Duodenal mucosa (tissue), 2 donors: ENCODE data around the gene SLC38A11.

Source experiments
- H3K27ac ChIP-seq: one replicate; pipeline ENCODE4 v1.7.0; 2013; ENCODE audit warnings: low read depth, low read length
- H3K27me3 ChIP-seq, 2 donors: one replicate each; pipeline ENCODE4 v1.7.0; 2013; ENCODE audit warnings: low read length in 2 of 2, control low read depth in 1 of 2; ENCODE audit not compliant: insufficient read depth in 2 of 2, control insufficient read depth in 1 of 2
- H3K36me3 ChIP-seq, 2 donors: one replicate each; pipeline ENCODE4 v1.7.0; 2013; ENCODE audit warnings: low read length in 2 of 2, control low read depth in 1 of 2; ENCODE audit not compliant: insufficient read depth in 2 of 2, control insufficient read depth in 1 of 2
- H3K4me1 ChIP-seq, 2 donors: one replicate each; pipeline ENCODE4 v1.7.0; 2013; ENCODE audit warnings: low read length in 2 of 2, control low read depth in 1 of 2; ENCODE audit not compliant: insufficient read depth in 2 of 2, control insufficient read depth in 1 of 2
- H3K4me3 ChIP-seq, 2 donors: one replicate each; pipeline ENCODE4 v1.7.0; 2013; ENCODE audit warnings: low read length in 2 of 2, low read depth in 1 of 2
- H3K9ac ChIP-seq, 2 donors: one replicate each; pipeline ENCODE4 v1.7.0; 2013; ENCODE audit warnings: low read length in 2 of 2, low read depth in 1 of 2
- H3K9me3 ChIP-seq, 2 donors: one replicate each; pipeline ENCODE4 v1.7.0; 2013; ENCODE audit warnings: low read length in 2 of 2, control low read depth in 1 of 2; ENCODE audit not compliant: control insufficient read depth in 1 of 2

The SLC38A11 gene

GRCh38 chr2:164903204-164903603 is 52.1 kb downstream of the SLC38A11 start:
- H3K4me3 ChIP-seq: no peak overlapping the region
- no peaks in the 10 kb centered on the region for H3K36me3 ChIP-seq

DNA sequence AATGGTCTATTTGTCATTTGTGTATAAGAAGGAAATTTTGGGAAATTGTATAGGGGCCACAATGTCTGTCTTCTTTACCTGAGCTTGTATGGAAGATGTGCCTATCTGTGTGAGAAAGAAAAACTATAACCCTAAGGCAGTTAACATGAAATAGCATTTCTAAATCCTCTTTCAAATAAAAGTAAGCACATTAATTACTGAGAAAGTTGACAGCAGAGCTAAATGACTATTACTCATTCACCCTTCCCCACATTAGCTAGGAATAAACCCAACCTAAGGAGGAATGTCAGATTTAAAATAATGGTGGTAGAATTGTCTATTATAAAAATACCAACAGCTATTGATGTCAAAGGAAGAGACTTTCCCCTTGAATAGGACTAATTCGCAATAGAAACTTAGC is 56.2 kb downstream of the SLC38A11 start:
- Histone ChIP-seq H3K27me3 (no peaks in the 10 kb centered on the region), H3K4me3 (no peak overlapping the region), H3K9me3 (no peaks in the 10 kb centered on the region), H3K36me3 (no peaks in the 10 kb centered on the region), H3K9ac (no peak overlapping the region), H3K27ac (no peak overlapping the region), H3K4me1 (peaks cover 0 to 6% of the 10 kb centered on the region in 2 donors)

More at GRCh38 chr2:164903204-164903603, 52.1 kb downstream of the SLC38A11 start:
- Histone ChIP-seq H3K9me3 (no peaks in the 10 kb centered on the region), H3K27ac (no peak overlapping the region), H3K27me3 (no peaks in the 10 kb centered on the region), H3K9ac (no peak overlapping the region), H3K4me1 (no peaks in the 10 kb centered on the region)

DNA sequence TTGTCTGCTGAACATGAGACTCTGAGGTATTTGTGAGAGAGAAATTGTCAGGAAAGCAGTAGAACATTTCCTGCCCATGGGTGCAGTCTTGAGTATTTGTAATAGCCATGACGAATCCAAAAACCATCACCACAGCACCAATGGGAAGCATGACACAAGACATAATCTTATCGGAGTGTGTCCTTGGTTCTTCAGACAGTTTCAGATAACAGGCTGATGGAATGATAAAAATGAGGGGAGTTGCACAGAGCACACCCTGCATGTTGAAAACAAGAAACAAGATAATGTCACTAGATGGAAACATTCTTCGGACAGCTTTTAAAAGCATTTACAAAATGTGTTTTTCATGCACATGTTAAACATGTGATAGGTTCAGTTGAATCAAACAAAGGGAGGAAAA is 56.9 kb downstream of the SLC38A11 start:
- H3K9me3 ChIP-seq: no peaks in the 10 kb centered on the region
- H3K27me3 ChIP-seq: no peaks in the 10 kb centered on the region
- H3K27ac ChIP-seq: no peak overlapping the region
- H3K4me1 ChIP-seq: peaks cover 0 to 6% of the 10 kb centered on the region in 2 donors
- no peaks in the 10 kb centered on the region for H3K36me3 ChIP-seq
- no peak overlapping the region for H3K9ac ChIP-seq
- H3K4me3 ChIP-seq: no peak overlapping the region

DNA sequence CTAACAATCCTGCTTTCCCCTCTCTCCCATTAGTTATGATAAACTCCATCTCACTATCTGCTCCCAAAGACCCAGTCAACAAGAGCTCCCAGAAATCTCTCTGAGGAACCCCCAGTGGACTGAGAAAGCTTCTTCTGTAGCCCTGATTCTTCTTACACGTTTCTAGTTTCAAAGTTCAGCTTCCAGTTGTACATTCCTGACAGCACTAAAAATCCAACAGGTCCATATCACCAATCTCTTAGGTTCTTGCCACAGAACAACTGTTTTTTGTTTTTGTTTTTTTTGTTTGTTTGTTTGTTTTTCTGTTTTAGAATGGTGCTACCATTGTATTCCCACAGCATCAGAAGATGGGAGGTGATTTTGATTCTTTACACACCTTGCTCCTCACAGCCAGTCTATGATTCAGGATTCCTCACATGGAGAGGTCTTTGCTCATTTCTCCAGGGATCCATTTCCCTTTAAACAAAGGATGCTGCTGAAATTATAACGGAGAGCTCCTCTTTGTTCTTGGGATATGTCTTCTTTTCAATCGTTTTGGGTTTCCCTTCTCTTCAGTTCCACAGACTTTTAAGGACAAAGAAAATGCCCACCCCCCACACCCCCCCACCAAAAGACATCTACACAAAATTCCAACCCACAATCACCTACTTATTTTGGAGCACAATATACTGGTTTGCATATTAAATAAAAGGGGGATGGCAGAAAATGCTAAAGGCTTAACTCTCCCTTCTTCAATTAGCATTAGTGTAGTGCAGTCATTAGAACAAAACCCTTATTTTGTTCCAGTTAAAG is 57.7 kb downstream of the SLC38A11 start:
- H3K36me3 ChIP-seq: no peaks in the 10 kb centered on the region
- no peaks in the 10 kb centered on the region for H3K27me3 ChIP-seq
- no peak overlapping the region for H3K4me3 ChIP-seq
- no peaks in the 10 kb centered on the region for H3K9me3 ChIP-seq
- H3K4me1 ChIP-seq: peaks cover 0 to 6% of the 10 kb centered on the region in 2 donors
- H3K27ac ChIP-seq: no peak overlapping the region
- no peak overlapping the region for H3K9ac ChIP-seq

GRCh38 chr2:164896634-164897355 is 58.5 kb downstream of the SLC38A11 start:
- Histone ChIP-seq H3K9me3 (no peaks in the 10 kb centered on the region), H3K36me3 (no peaks in the 10 kb centered on the region), H3K27ac (no peak overlapping the region)

GRCh38 chr2:164896226-164896625 is 59.1 kb downstream of the SLC38A11 start:
- Histone ChIP-seq H3K27me3 (no peaks in the 10 kb centered on the region), H3K36me3 (no peaks in the 10 kb centered on the region), H3K4me1 (peaks cover 0 to 6% of the 10 kb centered on the region in 2 donors), H3K9me3 (no peaks in the 10 kb centered on the region), H3K27ac (no peak overlapping the region), H3K4me3 (no peak overlapping the region), H3K9ac (no peak overlapping the region)

More at GRCh38 chr2:164896634-164897355, 58.5 kb downstream of the SLC38A11 start:
- H3K4me1 ChIP-seq: peaks cover 0 to 6% of the 10 kb centered on the region in 2 donors
- no peaks in the 10 kb centered on the region for H3K27me3 ChIP-seq
- H3K9ac ChIP-seq: no peak overlapping the region
- H3K4me3 ChIP-seq: no peak overlapping the region

DNA sequence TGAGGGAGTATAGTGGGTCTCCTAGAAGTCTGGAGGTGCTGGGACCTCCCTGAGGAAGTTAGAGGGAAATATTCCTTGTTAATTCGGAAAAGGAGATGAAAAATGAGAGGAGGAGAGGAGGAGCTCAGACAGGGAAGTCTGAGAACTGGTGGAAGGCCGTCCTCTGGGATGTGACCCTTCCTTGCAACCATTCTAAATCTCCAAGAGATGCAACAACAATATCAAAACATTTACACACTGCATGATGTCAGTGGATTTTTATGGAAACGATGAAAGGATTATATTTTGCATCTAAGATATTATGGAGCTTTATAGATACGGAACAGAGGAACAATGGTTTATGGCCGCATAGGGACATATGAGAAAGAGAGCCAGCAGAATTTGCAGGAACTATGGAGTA is 63.9 kb downstream of the SLC38A11 start:
- Histone ChIP-seq H3K36me3 (no peaks in the 10 kb centered on the region), H3K4me1 (no peaks in the 10 kb centered on the region), H3K9ac (no peak overlapping the region), H3K4me3 (no peak overlapping the region), H3K9me3 (no peaks in the 10 kb centered on the region), H3K27ac (no peak overlapping the region), H3K27me3 (no peaks in the 10 kb centered on the region)

DNA sequence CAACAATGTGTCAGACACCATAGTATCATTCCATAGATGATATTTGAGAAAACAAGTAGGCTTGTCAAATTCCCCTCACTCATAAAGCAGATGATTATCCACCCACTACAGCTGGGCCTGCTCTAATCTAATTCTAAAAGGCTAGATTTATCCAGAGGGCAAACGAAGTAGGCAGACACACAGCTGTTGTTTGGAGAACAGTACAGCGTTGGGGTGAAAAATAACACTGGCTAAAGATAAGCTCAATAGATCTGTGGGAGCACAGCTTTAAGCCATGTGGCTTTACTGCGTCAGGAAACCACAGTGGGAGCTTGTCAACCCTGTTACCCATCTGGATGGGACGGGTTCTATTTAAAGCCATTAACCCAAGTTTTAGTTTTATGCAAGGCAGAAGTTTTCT is 64.8 kb downstream of the SLC38A11 start:
- no peaks in the 10 kb centered on the region for H3K4me1 ChIP-seq
- no peak overlapping the region for H3K4me3 ChIP-seq
- no peak overlapping the region for H3K9ac ChIP-seq
- no peaks in the 10 kb centered on the region for H3K36me3 ChIP-seq
- no peak overlapping the region for H3K27ac ChIP-seq
- no peaks in the 10 kb centered on the region for H3K9me3 ChIP-seq
- H3K27me3 ChIP-seq: no peaks in the 10 kb centered on the region

GRCh38 chr2:164888592-164888991 is 66.7 kb downstream of the SLC38A11 start:
- no peaks in the 10 kb centered on the region for H3K4me1 ChIP-seq
- no peak overlapping the region for H3K27ac ChIP-seq
- no peaks in the 10 kb centered on the region for H3K27me3 ChIP-seq

DNA sequence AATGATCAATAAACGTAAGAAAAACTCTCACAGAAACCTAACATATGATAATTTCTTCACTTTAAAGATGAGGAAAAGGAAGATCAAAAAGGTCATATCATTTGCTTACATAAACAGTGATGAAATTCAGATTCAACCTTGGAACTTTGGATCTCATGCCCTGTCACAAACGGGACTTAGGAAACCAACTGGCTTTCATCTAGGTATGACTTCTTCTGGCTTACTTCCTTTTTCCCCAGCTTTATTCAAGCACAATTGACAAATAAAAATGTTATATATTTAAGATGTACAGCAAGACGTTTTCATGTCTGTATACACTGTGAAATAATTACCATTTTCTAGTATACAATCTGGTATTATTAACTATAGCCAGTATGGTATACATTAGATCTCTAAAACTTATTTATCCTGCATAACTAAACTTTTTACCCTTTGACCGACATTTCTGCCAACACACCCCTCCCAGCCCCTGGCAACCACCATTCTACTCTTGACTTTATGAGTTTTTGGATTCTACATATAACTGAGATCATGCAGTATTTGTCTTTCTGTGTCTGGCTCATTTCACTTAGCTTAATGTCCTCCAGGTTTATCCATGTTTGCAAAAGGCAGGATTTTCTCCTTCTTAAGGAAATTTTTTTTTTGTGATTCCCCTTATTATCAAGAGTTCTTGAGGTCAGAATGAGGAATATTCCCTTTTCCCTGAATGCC is 67.7 kb downstream of the SLC38A11 start:
- Histone ChIP-seq H3K27me3 (no peaks in the 10 kb centered on the region), H3K9me3 (no peaks in the 10 kb centered on the region), H3K27ac (no peak overlapping the region), H3K36me3 (no peaks in the 10 kb centered on the region), H3K4me1 (no peaks in the 10 kb centered on the region), H3K4me3 (no peak overlapping the region), H3K9ac (no peak overlapping the region)

More at GRCh38 chr2:164888592-164888991, 66.7 kb downstream of the SLC38A11 start:
- no peak overlapping the region for H3K4me3 ChIP-seq
- H3K9me3 ChIP-seq: no peaks in the 10 kb centered on the region
- no peak overlapping the region for H3K9ac ChIP-seq
- no peaks in the 10 kb centered on the region for H3K36me3 ChIP-seq
